HG03066 (cell line): ENCODE results near the gene DMRT1.
"Not testable (repeated sequence)": the region's sequence is repeated elsewhere in the genome, so short reads cannot be mapped to it uniquely, and the experiment has no call there.

ENCODE experiments used
- ATAC-seq: cut with Tn5 transposase; IDR thresholded peaks from one replicate; pipeline ENCODE4 v1.9.1; 2021; ENCODE audit warnings: low read depth; ENCODE audit not compliant: unreplicated experiment

Gene DMRT1

GRCh38 chr9:852539-852938 is 11.0 kb downstream of the DMRT1 start:
- no peak for ATAC-seq

- ATAC-seq: peak; percentile 99
Measured at GRCh38 chr9:859251-859650, 17.8 kb downstream of the DMRT1 start.

- ATAC-seq: no peak
Measured at GRCh38 chr9:860706-861105, 19.2 kb downstream of the DMRT1 start.

- not testable (repeated sequence) for ATAC-seq
Measured at GRCh38 chr9:861525-861924, 20.0 kb downstream of the DMRT1 start.

- no peak for ATAC-seq
Measured at GRCh38 chr9:875119-875962, 33.8 kb downstream of the DMRT1 start.

- no peak for ATAC-seq
Measured at GRCh38 chr9:876425-876824, 34.9 kb downstream of the DMRT1 start.

GRCh38 chr9:878239-878638 is 36.7 kb downstream of the DMRT1 start:
- ATAC-seq: no peak

GRCh38 chr9:880725-881124 is 39.2 kb downstream of the DMRT1 start:
- no peak for ATAC-seq

- ATAC-seq: no peak
Measured at GRCh38 chr9:882416-882924, 41.0 kb downstream of the DMRT1 start.

- no peak for ATAC-seq
Measured at GRCh38 chr9:883011-883410, 41.5 kb downstream of the DMRT1 start.

- no peak for ATAC-seq
Measured at GRCh38 chr9:886886-887285, 45.4 kb downstream of the DMRT1 start.

- ATAC-seq: no peak
Measured at GRCh38 chr9:892123-892522, 50.6 kb downstream of the DMRT1 start.

GRCh38 chr9:893115-893514 is 51.6 kb downstream of the DMRT1 start:
- ATAC-seq: no peak

- peak; percentile 100 for ATAC-seq
Measured at GRCh38 chr9:893843-894420, 52.4 kb downstream of the DMRT1 start.

GRCh38 chr9:899440-900184 is 58.1 kb downstream of the DMRT1 start:
- peak; percentile 79 for ATAC-seq

- ATAC-seq: no peak
Measured at GRCh38 chr9:903886-904285, 62.4 kb downstream of the DMRT1 start.

GRCh38 chr9:905906-906305 is 64.4 kb downstream of the DMRT1 start:
- no peak for ATAC-seq

- no peak for ATAC-seq
Measured at GRCh38 chr9:908536-909205, 67.2 kb downstream of the DMRT1 start.

GRCh38 chr9:911005-911404 is 69.5 kb downstream of the DMRT1 start:
- ATAC-seq: no peak

GRCh38 chr9:912776-913175 is 71.3 kb downstream of the DMRT1 start:
- ATAC-seq: no peak

- ATAC-seq: not testable (repeated sequence)
Measured at GRCh38 chr9:913526-913925, 72.0 kb downstream of the DMRT1 start.
